Ecto neural progenitor cell (in vitro differentiated cells): Measurements from ENCODE around the gene SSH2.
"Not testable (repeated sequence)": the region's sequence is repeated elsewhere in the genome, so short reads cannot be mapped to it uniquely, and the experiment has no call there.

Source experiments
- DNase-seq: peaks from one replicate; pipeline ENCODE4 v3.0.0-alpha.2; 2018; ENCODE audit warnings: low spot score

SSH2 gene

DNA sequence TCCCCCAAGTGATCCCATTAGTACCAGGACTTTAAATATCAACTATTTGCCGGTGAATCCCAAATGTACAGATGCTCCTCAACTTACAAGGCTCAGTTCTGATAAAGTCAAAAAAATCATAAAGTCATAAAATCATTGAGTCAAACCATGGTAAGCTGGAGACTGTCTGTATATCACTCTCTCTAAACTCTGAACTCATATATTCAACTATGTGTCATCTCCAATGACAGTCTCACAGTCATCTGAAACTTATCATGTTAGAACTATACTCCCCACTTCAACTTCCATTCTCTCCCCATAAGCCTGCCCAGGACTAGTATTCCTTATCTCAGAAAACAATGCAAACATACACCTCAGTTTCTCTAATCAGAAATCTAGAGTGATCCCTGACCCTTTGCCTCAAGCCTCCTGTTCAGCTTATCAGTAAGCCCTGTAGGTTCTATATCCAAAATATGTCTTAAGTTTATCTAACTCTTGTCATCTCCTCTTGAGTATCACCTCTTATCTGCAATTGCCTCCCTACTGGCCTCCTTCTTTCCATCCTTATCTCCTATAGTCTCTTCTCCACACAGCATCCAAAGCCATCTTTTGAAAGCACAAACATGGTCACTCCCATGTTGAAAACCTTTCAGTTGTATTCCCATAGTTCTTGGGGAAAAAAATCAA lies 55.0 kb downstream of the SSH2 start:
- DNase-seq = no peak

DNA sequence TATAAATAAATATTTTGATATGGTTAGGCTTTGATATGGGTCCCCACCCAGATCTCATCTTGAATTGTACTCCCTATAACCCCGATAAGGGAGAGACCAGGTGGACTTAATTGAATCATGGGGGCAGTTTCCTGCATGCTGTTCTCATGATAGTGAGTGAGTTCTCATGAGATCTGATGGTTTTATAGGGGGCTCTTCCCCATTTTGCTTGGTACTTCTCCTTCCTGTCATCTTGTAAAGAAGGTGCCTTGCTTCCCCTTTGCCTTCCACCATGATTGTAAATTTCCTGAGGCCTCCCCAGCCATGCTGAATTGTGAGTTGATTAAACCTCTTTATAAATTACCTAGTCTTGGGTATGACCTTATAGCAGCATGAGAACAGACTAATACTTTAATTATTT lies 55.7 kb downstream of the SSH2 start:
- not testable (repeated sequence) for DNase-seq

DNA sequence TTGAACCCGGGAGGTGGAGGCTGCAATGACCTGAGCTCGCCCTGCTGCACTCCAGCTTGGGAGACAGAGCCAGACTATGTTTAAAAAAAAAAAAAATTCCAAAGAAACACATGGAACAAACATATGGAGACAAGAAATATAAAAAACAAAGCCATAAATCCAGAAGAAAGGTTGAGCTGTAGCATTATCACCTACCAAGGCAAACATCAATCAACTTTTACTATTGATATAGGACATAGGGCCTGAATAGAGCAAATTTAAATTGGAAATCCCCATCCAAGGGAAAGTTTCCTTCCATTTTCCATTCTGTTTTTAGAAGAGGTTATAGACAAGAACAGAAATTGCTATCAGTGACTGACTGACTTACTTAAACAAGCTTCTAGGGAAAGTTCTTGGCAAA lies 56.6 kb downstream of the SSH2 start:
- no peak for DNase-seq

DNA sequence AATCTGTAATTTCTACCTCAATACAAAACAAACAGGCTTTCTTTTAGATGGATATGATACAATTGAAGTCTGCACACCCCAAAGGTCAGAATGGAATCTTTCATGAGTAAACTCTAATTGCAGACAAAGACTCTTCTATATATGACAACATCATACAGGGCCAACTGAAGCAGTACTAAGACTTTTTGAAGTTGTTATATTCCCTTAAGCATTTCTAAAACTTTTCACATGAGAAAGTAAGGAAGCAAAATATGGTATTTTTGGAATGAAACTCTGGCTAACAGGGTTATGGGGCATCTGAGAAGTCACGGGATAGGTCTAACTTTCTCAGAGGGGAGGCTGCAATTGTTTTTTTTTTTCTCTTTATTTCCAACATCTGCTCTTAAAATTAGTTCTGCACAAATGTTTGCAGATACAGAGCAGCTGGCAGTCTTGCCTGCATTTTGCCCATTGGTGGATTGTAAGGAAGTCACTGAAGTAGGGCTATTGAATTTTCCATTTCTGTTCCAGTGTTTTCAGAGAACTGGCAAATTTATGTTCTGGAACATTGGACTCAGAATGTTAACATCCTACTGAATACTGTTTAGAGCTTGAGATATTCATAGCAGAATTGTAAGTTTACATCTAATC lies 59.1 kb downstream of the SSH2 start:
- no peak for DNase-seq

DNA sequence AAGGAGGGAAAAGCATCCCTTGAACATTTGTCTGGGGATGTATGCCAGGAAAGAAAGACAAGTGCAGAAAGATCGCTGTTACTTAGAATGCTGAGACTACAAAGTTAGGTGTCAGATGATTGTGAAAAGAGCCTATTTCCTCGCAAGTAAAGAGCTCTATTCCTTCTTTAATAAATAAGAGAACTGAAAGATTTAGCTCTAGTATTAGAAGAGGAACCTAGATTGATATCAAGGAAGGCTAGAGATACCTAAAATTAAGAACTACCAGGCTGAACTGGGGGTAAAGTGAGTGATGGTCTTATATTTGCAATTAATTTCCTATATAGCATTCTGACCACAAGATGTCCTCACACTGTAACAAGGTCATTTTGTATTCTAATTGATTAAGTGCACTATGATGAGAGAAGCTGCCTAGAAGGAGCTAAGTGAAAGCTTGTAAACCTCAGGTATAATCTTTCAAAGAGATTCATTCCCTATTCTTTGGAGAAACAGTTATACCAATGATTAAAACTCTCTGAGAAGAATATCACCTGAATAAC lies 62.3 kb downstream of the SSH2 start:
- DNase-seq = no peak

DNA sequence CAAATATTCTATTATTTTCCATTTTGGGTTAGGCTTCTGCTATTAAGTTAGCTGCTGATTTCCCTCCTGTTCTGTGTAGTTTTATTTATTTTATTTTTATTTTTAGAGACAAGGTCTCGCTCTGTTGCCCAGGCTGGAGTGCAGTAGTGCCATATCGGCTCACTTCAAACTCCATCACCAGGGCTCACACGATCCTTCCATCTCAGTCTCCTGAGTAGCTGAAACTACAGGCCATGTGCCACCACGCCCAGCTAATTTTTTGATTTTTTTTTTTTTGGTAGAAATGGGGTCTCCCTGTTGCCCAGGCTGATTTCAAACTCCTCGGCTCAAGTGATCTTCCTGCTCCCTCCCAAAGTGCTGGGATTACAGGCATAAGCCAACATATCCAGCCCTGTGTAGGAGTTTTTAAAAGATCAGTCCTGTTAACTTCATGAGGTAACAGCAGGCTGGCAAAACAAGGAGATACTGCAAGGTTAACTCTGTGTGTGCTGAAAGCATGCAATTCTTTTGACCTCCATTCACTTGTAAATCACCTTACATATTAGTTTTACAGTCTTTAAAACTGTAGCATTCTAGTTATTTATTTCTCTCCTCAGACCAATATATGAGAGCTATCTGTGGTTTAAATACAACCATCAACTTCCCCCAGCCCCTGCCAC lies 63.2 kb downstream of the SSH2 start:
- DNase-seq = no peak

DNA sequence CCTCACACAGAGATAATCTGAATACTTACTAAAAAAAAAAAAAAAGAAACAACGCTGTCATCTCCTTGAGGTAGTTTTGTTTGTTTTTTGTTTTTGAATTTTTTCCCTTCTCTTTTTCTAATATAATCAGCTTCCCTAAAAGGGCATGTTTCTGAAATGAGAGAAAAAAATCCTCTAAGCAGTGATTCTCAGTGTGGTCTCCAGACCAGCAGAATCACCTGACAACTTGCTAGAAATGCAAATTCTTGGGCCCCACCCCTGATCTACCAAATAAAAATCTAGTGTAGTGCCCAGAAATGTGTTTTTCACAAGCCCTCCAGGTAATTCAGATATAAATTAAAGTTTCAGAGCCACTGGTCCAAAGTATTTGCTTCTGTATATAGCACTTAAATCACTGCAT lies 65.4 kb downstream of the SSH2 start:
- DNase-seq = no peak

DNA sequence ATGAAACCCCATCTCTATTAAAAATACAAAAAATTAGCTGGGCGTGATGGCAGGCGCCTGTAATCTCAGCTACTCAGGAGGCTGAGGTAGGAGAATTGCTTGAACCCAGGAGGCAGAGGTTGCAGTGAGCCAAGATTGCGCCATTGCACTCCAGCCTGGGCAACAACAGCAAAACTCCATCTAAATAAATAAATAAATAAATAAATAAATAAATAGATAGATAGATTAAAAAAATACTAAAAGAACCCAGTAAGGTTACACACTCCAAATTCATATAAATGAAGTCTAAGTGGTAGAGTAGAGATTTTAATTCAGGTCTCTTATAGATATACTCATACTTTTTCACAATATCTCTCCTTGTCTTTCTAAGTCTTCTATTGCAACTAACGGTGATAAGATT lies 65.9 kb downstream of the SSH2 start:
- not testable (repeated sequence) for DNase-seq

DNA sequence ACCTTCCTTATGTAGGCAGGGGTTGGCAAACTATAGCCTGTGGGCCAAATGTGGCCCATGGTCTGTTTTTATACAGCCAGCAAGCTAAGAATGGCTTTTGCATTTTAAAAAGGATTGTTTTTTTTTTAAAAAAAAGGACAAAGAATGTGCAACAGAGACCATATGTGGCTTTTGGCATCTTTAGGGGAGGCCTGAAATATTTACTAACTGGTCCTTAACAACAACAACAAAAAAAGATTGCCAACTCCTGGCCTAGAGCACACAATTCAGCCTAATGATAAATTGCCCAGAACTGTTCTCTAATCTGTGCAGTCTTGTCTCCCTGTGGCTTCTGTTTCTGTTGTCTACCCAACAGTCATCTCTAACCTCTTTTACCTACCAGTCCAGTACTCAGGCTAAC lies 67.1 kb downstream of the SSH2 start:
- DNase-seq = no peak

DNA sequence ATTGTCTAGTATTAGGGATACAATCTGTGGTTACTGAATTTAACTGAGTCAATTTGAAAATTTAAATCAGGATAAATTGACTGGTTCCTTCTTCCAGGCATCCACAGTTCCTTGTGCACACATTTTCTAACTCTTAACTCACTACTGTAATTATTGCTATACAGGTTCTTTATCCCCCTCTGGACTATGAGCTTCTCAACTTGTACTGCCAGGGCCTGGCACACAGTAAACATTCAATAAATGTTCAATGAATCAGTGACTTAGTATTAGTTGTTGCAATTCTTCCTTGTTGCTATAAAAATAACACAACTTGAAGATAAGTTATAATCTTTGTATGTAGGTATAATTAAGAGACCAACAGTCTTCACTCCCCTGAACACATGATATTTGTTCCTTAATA lies 67.9 kb downstream of the SSH2 start:
- DNase-seq = no peak

DNA sequence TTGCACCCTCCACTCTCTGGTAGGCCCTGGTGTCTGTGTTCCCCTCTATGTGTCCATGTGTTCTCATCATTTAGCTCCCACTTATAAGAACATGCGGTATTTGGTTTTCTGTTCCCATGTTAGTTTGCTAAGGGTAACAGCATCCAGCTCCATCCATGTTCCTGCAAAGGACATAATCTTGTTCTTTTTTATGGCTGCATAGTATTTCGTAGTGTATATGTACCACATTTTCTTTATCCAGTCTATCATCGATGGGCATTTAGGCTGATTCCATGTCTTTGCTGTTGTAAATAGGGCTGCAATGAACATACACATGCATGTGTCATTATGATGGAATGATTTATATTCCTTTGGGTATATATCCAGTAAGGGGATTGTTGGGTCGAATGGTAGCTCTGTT lies 70.6 kb downstream of the SSH2 start:
- DNase-seq = not testable (repeated sequence)

DNA sequence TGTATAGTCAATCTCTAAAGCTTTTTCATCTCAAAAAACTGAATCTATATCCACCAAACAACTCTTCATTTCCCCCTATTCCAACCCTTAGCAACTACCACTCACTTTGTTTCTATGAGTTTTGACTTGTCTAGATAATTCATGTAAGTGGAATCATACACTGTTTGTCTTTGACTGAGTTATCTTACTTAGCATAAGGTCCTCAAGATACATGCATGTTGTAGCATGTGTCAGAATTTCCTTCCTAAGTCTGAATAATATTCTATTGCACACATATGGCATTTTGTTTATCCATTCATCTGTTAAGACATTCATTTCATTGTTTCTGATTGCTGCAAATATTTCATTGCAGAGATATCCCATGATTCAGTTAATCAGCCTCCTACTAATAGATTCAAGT lies 72.2 kb downstream of the SSH2 start:
- no peak for DNase-seq

DNA sequence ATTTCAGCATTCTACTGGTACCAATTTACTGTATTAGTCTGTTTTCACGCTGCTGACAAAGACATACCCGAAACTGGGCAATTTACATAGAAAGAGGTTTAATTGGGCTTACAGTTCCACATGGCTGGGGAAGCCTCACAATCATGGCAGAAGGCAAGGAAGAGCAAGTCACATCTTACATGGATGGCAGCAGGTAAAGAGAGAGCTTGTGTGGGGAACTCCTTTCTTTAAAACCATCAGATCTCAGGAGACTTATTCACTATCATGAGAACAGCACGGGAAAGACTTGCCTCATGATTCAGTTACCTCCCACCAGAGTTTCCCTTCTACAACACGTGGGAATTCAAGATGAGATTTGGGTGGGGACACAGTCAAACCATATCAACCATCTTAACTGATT lies 72.9 kb downstream of the SSH2 start:
- DNase-seq = not testable (repeated sequence)

DNA sequence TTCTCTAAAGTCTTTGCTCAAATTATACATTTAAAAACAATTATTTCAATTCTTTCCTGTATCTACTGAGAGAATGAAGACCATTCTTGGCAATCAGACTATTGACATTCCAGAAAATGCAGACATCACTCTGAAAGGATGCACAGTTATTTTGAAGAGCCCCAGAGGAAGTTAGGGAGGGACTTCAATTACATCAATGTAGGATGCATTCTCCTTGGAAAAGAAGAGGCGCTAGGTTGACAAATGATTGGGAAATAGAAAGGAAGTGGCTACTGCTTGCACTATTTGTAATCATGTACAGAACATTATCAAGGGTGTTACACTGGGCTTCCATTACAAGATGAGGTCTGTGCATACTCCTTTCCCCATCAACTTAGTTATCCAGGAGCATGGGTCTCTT lies 74.3 kb downstream of the SSH2 start:
- DNase-seq = no peak

DNA sequence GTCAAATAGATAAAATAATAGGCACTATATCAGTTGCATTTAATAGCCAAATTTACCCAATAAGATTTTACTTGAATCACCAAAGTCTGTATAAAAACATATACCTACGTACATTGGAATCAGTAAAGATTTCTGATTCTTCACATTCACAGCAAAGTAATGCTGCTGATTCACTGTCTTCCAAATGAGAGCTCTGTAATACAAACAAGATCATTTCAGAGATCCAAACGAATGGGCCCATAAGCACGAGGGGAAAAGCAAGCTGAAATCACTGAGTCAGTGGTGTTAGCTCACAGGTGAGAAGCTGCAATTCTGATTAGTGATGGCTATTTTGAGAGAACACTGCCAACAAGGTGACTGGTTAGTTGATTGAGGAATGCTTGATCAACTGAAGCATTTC lies 81.3 kb downstream of the SSH2 start:
- DNase-seq = no peak

DNA sequence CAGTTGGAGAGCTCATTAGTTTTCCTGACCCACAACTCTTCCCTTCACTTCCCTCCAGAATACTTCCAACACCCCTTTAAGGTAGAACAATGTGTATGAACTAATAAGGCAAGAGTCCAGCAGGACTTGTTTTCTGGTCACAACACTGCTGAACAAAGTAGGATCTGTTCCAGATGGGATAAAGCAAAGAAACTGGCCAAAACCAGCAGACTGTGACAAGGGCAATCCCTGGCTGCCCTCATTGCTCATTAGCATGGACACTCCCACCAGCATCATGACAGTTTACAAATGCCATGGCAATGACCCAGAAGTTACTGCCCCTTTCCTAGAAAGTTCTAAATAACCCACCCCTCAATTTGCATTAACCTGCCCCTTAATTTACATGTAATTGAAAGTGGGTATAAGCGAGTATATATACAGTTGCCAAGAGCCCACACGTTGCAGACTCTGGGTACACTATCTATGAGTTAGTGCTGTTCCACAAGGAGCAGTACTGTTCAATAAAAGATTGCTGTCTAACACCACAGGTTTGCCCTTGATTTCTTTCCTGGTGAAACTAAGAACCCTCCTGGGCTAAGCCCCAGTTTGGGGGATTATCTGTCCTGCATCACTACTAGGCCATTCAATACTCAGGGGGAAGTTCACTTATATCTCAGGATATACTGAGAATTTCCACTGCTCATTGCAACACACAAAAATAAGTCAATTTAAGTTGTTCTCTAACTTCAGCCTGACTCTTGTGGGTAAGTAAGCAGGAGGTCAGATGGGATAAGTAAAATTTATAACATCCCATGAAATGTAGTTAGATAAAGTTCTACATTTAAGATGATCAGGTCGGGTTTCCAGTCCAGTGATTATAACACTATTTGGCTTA lies 82.3 kb downstream of the SSH2 start:
- no peak for DNase-seq

DNA sequence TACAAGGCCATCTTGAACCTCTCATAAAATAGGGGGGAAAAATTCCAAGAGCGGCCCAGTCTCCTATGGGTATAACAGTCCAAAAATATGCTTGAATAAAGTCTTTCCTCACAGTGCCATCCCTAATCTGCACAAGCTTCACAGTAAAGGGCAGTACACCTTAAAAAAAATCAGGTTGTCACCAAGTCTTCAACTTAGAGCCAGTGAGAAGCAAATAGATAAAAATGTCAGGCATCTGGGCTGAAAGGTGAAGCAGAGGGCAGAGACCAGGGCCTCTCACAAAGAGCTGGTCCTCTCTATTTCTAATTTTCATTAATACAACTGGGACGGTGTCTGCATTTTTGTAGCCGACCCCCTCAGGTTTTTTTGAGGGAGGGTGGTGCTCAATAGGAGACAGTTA lies 82.9 kb downstream of the SSH2 start:
- no peak for DNase-seq

DNA sequence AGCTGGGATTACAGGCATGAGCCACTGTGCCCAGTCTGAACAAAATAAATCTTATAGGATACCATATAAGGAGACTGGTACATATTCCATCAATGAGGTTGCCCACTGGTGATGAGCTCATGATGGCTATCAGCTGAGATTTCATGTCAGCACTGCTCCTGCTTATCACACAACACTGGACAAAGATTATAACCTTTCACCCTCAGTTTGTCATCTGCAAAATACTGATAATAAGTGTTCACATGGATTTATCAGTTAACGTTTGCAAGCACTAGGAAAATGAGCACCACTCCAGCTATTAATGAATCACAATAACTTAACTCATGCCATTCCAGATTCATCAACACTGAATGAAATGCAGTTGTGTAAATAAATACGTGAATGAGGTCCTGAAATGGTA lies 83.7 kb downstream of the SSH2 start:
- DNase-seq = no peak

DNA sequence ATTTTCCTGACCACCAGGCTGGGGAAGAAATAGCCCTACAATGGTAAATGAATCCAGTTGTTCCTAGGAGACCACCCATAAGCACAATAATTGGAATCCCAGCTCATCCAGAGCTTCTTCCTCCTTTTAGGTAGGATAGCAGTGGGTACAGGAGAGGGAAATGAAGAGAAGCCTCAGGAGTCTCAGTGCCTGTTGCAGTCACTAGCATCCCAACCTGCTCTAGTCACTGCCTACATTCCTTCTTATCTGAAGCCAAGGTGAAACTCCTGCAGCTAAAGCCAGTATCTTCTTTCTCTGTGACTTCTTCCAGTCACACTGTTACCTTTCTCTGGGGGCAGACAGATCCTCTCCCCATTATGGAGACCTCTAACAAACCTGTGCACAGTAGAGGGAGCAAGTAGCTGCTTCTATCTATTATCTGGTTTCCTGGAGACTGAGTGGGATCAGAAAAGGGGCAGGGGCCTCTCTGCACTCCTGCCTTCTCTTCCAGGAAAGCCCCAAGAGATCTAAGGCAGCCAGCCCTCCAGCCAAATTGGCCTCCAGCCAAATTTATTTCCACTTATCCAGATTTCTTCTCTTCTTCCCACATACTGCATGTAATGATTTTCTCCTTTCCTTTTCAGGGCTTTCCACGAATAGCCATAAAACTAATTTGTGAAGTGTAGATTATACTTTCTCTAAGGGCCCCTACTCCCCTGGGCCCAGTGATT lies 85.5 kb downstream of the SSH2 start:
- no peak for DNase-seq

DNA sequence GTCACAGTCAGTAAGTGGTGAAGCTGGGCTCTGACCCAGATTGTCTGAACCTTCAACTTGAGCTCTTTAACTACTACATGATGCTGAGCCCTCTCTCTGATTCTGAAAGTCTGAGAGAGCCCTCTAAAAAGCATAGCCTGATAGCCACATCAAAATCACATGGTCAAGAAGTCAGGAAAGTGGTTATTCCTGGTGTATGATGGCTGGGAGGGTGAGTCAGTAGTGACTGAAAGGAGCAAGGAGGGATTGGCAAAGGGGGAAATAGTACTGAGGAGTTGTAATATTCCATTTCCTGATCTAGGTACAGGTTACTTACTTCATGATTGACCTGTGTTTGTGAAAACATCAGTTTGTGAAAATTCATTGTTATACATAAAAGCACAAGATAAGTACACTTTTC lies 89.1 kb downstream of the SSH2 start:
- no peak for DNase-seq

DNA sequence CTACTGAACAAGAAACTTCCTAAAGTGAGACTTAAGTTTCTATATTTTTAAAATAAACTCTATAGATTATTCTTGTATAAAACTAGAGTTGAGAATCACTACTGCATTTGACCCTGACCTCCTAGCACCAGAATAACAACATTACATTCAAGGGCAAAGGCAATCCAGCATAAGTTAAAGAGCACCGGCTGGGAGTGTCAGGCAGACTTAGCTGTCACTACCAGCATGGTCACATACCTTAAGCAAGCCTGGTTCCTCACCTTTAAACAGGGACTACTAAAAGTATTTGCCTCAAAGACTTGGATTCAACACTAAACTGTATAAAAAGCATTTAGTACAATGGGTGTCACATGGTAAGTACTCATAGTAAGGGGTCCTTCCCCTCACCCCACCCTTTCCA lies 90.4 kb downstream of the SSH2 start:
- DNase-seq = no peak

DNA sequence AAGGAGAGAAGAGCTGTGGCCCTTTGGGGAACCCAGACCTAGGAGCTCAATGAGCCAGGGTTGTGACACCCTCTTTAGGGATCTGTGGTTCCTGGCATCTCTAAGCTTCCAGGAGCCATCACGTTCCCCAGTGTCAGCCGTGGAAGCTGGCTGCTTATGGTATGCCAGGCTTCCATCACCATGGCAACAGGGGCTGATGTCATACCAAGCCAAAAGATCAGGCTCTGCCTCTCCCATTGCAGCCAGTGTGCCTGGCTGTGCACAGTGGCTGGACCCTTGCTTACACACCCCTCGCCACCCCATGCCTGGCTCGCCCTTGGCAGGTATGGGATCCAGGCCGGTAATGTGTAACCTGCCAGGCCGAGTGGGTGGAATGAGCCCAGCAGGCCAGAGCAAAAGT lies 91.1 kb downstream of the SSH2 start:
- DNase-seq = peak; percentile 74
